22Rv1 (cell line): ENCODE data around the gene GSG1L2.

Experiments
- H3K27ac ChIP-seq: fragments of 450-650 bp; 2 replicates; pipeline ENCODE4 v1.5.1; 2017
- ZFX ChIP-seq: fragments of 450-650 bp; IDR thresholded peaks from 2 replicates; pipeline ENCODE4 v1.6.1; 2017; ENCODE audit warnings: antibody characterized with exemption, borderline replicate concordance
- TF ChIP-seq, protein P1 (sequence below): fragments of 450-650 bp; IDR thresholded peaks from 2 replicates; pipeline ENCODE4 v1.5.1; 2017; ENCODE audit warnings: mild to moderate bottlenecking

The GSG1L2 gene

DNA sequence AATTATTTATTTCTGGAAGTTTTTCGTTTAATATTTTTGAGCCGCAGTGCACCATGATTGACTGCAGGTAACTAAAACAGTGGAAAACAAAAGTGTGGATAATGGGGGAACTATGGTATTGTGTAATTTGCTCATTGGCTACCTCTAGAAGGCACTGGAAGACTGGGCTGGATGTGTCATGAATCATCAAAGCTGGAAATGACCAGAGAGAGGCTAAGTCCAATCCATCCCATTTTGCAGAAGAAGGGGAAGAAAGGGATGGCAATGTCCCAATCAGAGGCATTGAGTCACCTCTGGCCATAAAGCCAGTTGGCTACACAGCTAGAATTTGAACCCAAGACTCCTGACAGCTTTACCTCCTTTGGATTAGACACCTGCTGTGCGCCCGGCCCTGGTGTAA, 33.2 kb upstream of the GSG1L2 start:
- TF ChIP-seq, protein P1, sequence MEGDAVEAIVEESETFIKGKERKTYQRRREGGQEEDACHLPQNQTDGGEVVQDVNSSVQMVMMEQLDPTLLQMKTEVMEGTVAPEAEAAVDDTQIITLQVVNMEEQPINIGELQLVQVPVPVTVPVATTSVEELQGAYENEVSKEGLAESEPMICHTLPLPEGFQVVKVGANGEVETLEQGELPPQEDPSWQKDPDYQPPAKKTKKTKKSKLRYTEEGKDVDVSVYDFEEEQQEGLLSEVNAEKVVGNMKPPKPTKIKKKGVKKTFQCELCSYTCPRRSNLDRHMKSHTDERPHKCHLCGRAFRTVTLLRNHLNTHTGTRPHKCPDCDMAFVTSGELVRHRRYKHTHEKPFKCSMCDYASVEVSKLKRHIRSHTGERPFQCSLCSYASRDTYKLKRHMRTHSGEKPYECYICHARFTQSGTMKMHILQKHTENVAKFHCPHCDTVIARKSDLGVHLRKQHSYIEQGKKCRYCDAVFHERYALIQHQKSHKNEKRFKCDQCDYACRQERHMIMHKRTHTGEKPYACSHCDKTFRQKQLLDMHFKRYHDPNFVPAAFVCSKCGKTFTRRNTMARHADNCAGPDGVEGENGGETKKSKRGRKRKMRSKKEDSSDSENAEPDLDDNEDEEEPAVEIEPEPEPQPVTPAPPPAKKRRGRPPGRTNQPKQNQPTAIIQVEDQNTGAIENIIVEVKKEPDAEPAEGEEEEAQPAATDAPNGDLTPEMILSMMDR, result no peak
- no peak for TF ChIP-seq ZFX
- no peak overlapping the region for H3K27ac ChIP-seq

DNA sequence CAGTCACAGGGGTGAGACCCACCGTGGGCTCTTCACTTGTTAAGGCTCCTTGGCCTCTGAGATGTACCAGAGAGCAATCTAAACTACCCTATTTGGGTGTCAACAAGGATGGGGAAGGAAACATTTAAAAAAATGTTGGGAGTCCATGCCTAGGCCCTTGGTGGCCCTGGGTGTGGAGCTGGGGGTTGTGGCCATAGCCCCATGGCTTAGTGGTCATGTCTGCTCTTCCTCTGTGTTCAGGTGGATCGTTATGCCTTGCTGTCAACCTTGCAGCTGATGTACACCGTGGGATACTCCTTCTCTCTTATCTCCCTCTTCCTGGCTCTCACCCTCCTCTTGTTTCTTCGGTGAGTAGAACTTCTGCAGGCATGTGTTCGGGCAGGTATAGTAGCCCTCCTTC, 32.4 kb upstream of the GSG1L2 start:
- H3K27ac ChIP-seq, result no peak overlapping the region
- TF ChIP-seq, protein P1, result no peak
- no peak for TF ChIP-seq ZFX

DNA sequence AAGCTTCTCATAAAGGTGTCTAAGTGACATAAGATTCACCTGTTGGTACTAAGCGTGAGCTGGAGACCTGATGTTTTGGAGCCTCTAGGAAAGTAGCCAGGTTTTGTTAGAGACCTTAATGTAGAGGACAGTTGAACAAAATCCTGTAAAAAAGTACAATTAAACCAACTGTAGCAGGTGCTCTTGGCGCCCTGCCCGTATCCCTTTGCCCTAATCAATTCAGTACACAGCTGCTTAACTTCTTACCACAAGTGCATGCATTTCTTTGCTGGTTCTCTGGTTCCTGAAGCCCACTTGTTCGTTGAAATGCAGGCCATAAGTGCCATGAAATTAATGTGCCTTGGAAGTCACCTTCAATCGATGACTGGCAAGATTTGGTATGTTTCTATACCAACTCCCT, 28.3 kb upstream of the GSG1L2 start:
- no peak for TF ChIP-seq ZFX
- TF ChIP-seq, protein P1, result no peak
- H3K27ac ChIP-seq, result no peak overlapping the region

DNA sequence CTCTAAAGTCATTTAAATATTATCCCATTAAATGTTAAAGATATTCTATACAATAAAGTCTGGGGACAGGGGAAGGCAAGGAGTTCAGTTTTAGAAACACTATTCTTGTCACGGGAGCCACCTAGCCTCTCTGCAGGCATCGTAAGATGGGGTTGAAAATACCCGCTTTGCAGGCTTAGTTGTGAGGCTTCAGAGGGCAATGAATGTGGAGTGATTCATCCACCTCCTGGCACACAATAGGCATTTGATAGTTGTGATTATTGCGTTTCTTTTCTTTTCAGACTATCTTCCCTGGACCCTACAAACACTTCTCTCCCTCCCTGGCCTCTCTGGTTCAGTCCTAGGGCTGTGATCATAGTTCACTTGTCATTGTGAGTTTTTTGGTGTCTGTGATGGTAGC, 23.4 kb upstream of the GSG1L2 start:
- no peak for TF ChIP-seq ZFX
- TF ChIP-seq, protein P1, result no peak

DNA sequence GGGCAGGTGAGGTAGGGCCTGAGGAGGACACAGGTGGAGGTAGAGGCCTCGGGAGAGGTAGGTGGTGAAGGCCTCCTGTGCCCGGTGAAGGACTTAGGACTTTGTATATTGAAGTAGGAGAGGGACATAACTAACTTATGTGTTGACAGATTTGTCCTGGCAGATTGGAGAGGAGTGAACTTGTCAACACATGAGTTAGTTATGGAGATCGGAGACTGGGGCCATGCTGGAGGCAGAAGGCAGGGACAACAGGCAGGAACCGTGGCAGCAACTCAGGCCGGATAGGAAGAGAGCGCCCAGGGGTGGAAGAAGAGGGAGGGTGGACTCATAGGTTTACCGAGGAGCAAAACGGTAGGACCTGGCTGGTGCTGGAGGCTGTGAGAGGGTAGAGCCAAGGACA, 22.3 kb upstream of the GSG1L2 start:
- TF ChIP-seq, protein P1, result no peak
- TF ChIP-seq ZFX, result no peak

More for the DNA sequence above, 23.4 kb upstream of the GSG1L2 start:
- H3K27ac ChIP-seq, result no peak overlapping the region

DNA sequence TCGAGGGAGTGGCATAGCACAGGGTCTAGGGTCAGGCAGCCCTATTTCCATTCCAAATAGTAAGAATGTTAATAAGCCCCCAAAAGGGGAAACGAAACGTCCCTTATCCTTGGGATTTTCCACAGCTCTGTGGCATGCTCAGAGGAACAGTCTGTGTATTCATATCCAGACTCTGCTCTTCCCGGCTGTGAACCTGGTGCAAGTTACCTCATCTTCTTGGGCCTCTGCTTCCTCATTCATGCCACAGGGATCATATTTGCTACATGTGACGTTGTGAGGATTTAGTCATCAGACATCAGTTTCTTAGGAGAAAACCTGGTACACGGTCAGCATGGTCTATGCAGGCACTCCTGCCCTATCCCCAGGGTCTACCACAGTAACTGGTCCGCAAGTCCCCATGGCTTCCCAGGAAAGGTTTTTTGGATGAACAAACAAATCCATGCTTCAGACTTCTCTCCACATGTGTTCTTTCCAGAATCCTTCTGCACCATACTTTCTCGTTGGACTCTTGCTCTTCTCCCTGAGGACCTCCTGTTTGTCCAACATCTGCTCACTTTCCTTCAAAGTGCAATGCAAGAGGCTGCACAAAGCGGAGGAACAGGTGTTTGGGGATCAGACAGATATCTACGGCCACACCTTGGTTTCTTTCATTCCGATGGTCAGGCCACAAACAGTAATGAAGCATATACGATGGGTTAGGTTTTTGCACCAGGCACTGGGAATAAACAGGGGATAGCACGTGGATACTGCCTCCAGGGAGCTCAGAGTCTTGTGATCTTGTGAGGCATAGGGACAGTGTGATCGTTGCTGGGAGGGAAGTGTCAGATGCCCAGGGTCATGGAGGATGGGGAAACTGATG, 21.5 kb upstream of the GSG1L2 start:
- TF ChIP-seq ZFX, result no peak
- TF ChIP-seq, protein P1, result no peak

More for the DNA sequence above, 22.3 kb upstream of the GSG1L2 start:
- H3K27ac ChIP-seq, result no peak overlapping the region

DNA sequence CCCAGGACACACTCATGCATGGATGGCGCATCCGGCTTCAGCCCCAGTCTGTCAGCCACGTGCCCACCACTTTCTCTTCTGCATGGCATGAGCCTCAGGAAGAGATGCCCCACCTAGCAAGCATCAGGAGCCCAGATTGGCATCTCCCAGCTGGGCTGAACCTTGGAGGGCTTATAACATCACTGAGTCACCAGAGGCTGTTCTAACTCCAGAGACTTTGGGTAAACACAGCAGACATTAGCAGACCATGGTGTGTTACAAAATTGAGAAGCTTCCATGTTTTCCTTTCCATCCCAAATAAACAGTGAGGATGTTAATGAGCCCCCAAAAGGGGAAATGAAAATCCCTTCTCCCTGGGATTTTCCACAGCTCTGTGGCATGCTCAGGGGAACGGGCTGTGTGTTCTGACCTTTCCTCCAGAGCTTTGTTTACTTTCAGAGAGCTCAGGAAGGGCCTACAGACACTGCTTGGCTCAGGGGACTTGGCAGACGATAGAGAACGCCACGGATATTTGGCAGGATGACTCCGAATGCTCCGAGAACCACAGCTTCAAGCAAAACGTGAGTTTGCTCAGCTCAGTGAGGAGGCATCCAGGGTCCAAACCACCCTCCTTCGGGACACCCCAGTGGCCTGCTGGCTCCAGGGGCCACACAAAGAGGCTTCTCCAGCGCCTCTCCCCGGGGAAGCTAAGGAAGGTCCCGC, 20.3 kb upstream of the GSG1L2 start:
- H3K27ac ChIP-seq, result no peak overlapping the region
- TF ChIP-seq, protein P1, result no peak
- no peak for TF ChIP-seq ZFX

More for the DNA sequence above, 21.5 kb upstream of the GSG1L2 start:
- no peak overlapping the region for H3K27ac ChIP-seq
